Measurements from ENCODE around the gene NEURL1B.

The NEURL1B gene

GRCh38 chr5:172689218-172689572, 48.1 kb downstream of the NEURL1B start:
- DNase-seq (ENCODE audit: low spot score) = no peak
- H3K4me3 ChIP-seq = no peak overlapping the region
- H3K27ac ChIP-seq = peak overlapping the region; percentile 55 to 87
- TF ChIP-seq, protein P1, sequence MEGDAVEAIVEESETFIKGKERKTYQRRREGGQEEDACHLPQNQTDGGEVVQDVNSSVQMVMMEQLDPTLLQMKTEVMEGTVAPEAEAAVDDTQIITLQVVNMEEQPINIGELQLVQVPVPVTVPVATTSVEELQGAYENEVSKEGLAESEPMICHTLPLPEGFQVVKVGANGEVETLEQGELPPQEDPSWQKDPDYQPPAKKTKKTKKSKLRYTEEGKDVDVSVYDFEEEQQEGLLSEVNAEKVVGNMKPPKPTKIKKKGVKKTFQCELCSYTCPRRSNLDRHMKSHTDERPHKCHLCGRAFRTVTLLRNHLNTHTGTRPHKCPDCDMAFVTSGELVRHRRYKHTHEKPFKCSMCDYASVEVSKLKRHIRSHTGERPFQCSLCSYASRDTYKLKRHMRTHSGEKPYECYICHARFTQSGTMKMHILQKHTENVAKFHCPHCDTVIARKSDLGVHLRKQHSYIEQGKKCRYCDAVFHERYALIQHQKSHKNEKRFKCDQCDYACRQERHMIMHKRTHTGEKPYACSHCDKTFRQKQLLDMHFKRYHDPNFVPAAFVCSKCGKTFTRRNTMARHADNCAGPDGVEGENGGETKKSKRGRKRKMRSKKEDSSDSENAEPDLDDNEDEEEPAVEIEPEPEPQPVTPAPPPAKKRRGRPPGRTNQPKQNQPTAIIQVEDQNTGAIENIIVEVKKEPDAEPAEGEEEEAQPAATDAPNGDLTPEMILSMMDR (IDR thresholded peaks at IDR 0.05) = no peak

DNA sequence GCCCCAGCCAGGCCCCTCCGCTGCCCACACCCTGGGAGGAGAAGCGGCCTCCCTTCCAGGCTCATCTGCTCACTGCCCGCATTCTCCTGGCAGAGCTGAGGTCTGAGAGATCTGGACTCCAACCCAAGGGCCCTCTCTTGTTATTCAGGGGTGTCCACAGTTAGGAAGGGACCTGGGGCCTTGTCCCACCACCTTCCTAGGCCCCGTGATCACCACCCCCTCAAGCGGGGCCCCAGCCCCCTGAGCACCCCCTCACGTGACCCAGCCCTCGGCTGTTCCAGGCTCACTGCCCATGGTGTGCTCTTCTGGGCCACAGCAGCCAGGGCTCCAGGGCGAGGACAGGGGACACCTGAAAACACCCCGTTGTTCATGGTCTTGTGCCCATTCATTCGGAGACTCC, 48.7 kb downstream of the NEURL1B start:
- TF ChIP-seq, protein P1 (IDR thresholded peaks at IDR 0.05) = no peak
- no peak overlapping the region for H3K4me3 ChIP-seq
- H3K27ac ChIP-seq = peak overlapping the region; percentile 55 to 87
- no peak for DNase-seq (ENCODE audit: low spot score)

DNA sequence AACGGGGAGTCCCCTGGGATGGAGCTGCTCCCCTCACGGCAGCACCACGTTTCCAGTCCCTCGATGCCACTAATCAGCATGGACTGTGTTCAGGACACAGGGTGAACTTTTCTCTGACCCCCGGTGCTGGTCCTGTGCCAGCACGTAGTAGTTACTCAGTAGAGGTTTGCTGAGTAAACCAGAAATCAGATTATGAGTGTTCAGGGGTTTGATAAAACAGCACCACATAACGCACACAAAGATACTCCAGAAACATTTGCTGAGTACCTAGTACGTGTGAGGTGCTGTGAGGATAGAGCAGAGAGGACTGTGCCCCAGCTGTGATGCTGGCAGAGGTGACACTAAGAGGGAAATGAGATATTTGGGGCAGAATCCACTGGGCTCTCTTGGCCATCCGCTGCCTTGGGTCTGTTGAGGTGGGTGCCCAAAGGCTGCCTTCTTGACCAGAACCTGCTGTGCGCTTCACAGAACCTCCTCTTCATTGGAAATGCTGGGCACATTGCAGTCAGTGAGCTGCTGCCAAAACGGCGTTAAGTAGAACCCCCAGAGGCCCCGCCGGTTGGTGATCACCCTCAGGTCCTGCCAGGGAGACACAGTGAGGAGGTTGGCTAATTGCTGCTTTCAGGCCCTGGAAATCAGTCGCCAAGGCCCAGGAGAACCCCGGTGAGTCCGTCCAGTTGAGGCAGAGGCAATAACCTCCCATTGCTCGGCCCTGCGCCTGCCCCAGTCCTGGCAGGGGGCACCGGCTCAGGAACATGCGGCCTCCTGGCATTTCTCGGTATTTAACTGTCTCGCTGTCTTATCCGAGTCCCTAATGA, 49.4 kb downstream of the NEURL1B start:
- TF ChIP-seq, protein P1 (IDR thresholded peaks at IDR 0.05) = no peak
- no peak for DNase-seq (ENCODE audit: low spot score)
- Histone ChIP-seq H3K27ac (peak overlapping the region; percentile 55 to 87), H3K4me3 (no peak overlapping the region)

- TF ChIP-seq, protein P1 (IDR thresholded peaks at IDR 0.05) = no peak
- peak overlapping the region; percentile 13 to 87 for H3K27ac ChIP-seq
- no peak for DNase-seq (ENCODE audit: low spot score)
- no peak overlapping the region for H3K4me3 ChIP-seq
Measured at GRCh38 chr5:172691886-172692285, 50.8 kb downstream of the NEURL1B start.

- TF ChIP-seq, protein P1 (IDR thresholded peaks at IDR 0.05) = no peak
- DNase-seq (ENCODE audit: low spot score) = no peak
- Histone ChIP-seq H3K27ac (peak overlapping the region; percentile 51 to 87), H3K4me3 (no peak overlapping the region)
Measured at GRCh38 chr5:172692451-172692850, 51.4 kb downstream of the NEURL1B start.

DNA sequence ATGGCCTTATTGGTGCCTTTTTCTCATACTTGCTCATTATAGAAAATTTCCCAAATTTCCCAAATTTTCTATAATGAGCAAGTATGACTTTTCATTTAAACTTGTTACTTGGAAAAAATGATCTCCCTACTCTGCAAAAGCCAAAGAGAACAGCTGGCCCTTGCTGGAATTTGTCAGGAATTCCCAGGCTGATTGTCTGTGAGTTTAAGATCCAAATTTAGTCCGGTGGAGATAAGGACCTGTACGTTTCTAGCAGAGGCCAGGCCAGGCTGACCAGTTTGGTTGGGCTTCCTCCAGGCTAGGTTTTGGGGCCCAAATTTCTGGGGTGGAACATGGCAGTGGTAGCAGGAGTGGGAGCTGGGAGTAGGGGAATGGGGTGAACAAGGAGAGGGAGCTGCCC, 51.9 kb downstream of the NEURL1B start:
- Histone ChIP-seq H3K27ac (peak overlapping the region; percentile 51 to 87), H3K4me3 (no peak overlapping the region)
- TF ChIP-seq, protein P1 (IDR thresholded peaks at IDR 0.05) = no peak
- DNase-seq (ENCODE audit: low spot score) = no peak

GRCh38 chr5:172694061-172694460, 53.0 kb downstream of the NEURL1B start:
- no peak for DNase-seq (ENCODE audit: low spot score)
- TF ChIP-seq, protein P1 (IDR thresholded peaks at IDR 0.05) = no peak
- Histone ChIP-seq H3K4me3 (no peak overlapping the region), H3K27ac (peak overlapping the region; percentile 51 to 87)

Measured in coronary artery (tissue), 2 donors.